A204.1 (cell line): Measurements from ENCODE around the gene WDFY3.
A peak's percentile ranks its signal among the peaks of the same experiment; 100 is the strongest.

Experiments used
- FAIRE-seq: peaks from 2 replicates; lab custom pipeline; 2012; peaks lifted over from hg19 to GRCh38; lab: Jason Lieb, UNC

Gene WDFY3

GRCh38 chr4:84966382-84967242, at the start of gene WDFY3:
WDFY3 (minus strand) TSS chr4:84966690; CDS start chr4:84860591, 106,099 bp downstream.
- FAIRE-seq = no peak

- FAIRE-seq = no peak
Observed at GRCh38 chr4:85005865-85006377, 39.4 kb upstream of the WDFY3 start.

DNA sequence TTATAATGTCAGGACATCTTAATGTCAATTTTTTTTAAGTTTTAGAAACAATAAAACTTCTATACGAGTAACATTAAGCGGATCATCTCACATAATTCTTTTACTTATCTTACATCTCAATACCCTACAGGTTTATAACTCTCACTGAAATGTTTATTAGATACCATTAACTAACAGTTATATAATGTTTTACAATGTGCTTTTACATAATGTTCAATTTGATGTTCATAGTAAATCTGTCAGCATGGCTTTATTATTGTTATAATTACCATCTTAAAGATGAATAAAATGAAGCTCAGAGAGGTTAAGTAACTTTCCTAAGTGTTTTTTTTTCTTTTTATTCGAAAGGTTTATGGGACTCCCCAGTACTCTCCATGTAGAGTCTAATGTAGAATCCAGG, 33.9 kb upstream of the WDFY3 start:
- no peak for FAIRE-seq

DNA sequence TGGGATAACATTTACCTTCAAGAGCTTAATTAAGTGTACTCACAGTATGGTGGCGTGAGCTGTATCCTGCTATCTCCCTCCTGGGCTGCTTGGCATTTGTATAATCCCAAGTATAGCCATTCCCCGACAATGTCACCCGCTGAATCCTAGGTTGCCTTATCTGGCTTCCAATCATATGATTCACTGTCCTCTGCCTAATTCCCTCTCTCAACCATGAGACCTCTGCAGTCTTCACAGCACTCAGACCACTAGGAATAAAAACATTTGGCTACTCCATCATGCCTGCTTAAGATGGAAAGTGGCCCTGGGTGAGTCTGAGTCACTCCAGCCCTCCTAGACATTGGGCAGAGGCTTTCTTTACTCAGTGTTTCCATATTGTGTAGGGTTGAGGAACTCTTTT, 28.9 kb upstream of the WDFY3 start:
- FAIRE-seq = no peak

DNA sequence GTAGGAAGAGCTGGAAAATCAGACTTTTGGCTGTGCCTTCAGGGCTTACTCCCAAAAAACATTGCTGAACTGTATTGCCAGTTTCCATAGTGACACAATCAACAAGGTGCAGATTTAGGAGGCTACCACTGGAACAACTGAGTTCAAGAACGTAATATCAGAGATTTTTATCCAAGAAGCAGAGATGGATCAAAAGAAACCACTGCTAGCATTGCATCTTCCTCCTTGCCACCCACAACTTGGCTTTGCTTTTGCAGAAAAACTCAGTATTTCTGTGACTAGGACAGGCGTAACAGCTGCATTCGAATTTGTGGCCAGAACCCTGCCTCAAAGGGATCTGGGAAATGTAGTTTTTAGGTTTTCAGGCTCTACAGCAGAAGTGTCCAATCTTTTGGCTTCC, 27.8 kb upstream of the WDFY3 start:
- FAIRE-seq = no peak

DNA sequence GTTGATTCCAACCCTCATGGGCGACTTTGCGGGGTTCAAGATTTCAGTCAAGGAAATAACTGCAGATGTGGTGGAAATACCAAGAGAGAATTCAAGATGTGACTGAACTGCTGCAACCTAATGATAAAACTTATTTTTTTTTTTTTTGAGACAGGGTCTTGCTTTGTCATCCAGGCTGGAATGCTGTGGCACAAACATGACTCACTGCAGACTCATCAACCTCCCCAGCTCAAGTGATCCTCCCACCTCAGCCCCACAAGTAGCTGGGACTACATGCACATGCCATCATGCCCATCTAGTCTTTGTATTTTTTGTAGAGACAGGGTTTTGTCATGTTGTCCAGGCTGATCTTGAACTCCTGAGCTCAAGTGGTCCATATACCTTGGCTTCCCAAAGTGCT, 19.5 kb upstream of the WDFY3 start:
- FAIRE-seq = no peak

- FAIRE-seq = no peak
Observed at GRCh38 chr4:84977396-84977795, 10.9 kb upstream of the WDFY3 start.

DNA sequence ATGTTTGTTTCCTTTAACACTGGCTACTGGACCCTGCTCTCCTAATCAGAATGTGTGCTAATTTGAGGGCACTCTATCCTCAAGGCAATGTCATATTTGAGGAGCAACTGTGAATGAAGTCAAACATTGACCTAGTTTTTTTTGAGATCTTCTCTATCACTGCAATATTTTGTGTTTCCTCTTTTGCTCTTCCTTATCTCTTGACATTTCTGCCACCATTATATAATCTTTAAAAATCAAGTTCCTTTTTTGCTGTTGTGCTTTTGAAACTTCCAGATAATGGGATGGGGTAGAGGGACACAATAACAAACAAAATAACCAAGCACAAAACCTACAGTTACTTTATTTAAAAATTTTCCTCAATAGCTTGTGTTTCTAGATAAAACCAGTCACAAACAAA, 7.4 kb upstream of the WDFY3 start:
- FAIRE-seq = no peak

- FAIRE-seq = peak; percentile 99
Observed at GRCh38 chr4:84971319-84971932, 4.9 kb upstream of the WDFY3 start.

- FAIRE-seq = no peak
Observed at GRCh38 chr4:84968925-84969324, 2.4 kb upstream of the WDFY3 start.

- FAIRE-seq = no peak
Observed at GRCh38 chr4:84967243-84967690, 777 bp upstream of the WDFY3 start.

DNA sequence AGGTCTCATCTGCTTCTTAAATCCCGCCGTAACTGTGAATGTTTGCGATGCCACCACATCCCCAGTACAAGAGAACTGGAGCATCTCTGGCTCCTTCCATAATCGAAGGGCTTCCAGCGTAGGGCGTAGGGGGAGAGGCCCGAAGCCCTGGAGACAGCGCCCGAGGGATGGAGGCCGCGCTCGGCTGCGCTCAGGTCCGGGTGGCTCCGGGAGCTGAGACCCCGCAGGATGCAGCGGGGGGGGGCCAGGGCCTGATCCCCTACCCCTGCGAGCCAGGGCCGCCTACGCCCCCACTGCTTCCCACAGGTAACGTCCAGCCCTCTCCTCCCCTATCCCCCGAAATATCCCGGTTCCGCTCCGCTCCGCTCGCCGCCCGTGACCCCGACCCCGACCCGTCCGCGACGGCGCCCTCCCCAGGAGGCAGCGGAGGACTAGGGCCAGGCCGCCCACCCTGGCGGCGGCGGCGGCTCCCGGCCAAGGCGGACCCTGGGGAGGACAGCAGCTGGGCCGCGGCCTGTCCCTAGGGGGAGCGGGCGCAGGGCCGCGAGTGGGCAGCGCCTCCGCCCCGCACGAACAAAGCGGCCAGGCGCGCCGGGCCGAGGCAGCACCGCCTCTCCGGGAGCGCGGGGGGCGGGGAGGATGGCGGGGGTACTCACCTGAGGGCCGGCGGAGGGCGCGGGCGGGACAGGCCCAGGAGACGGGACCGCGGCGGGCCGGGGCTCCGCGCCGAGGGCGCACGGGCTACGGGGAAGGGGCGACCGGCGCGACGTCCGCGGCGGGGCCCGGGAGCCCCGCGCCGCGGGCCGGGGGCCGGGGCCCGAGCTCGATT, 723 bp downstream of the WDFY3 start:
- no peak for FAIRE-seq

DNA sequence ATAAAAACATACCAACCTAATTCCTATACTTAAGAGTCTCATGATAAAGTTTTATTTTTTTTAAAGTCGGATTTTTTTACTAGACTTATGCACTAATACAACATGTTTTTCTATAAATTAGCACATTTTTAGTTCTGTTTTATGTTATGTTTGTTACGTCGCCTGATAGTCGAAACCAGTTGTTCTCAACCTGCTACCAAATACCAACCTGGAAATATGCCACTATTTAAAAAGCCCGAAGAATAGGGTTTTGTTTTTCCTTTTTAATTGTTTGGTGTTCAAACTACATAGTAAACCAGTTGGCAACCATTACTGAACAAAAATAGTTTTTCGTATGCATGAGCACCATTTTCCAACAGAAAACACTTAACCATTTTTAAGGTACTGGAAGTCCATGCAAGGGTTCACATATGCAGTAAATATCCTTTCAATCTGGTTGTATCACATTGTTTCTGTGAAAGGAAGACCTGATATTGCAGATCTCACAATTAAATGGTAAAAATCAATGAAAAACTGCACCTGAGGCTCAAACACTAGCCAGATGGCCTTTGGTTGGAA, 1.4 kb downstream of the WDFY3 start:
- no peak for FAIRE-seq

DNA sequence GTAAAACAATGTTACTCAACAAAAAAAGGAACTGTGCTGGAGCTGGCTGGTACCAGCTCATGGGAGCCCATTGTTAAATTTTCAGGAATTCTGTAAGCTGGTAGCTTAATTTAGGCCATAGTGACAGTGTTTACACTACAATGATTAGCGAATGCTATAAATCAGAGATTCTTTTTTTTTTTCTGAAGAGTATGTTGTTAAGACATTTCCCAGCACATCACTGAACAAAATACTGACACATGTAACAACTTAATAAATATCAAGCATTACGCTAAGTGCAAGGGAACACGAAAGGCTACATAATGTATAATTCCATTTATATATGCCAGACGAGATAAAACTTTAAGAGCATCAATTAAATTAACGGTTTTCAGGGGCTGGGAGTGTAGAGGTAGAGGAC, 4.4 kb downstream of the WDFY3 start:
- no peak for FAIRE-seq

- no peak for FAIRE-seq
Observed at GRCh38 chr4:84958434-84958833, 8.1 kb downstream of the WDFY3 start.

- FAIRE-seq = no peak
Observed at GRCh38 chr4:84957514-84958420, 8.7 kb downstream of the WDFY3 start.

GRCh38 chr4:84956014-84956413, 10.5 kb downstream of the WDFY3 start:
- FAIRE-seq = no peak

GRCh38 chr4:84954982-84955567, 11.4 kb downstream of the WDFY3 start:
- FAIRE-seq = no peak

GRCh38 chr4:84952776-84953175, 13.7 kb downstream of the WDFY3 start:
- FAIRE-seq = no peak

DNA sequence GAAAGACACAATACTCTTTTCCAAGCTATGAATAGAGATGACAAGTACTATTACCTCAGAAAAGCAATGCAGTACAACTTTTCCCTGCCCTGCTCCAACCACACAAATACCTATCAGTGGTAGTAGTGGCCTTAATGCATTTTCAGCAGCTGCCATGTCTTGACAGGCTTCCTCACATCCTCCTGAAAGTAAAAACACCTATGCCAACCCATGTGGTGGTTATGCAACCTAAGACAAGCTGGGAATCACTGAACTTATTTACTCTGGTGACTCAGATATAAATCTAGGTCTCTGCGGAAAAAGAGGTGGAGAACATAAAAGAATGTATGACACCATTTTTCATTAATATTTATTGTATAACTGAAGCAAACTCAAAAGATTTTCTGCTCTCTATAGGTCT, 14.5 kb downstream of the WDFY3 start:
- FAIRE-seq = no peak

DNA sequence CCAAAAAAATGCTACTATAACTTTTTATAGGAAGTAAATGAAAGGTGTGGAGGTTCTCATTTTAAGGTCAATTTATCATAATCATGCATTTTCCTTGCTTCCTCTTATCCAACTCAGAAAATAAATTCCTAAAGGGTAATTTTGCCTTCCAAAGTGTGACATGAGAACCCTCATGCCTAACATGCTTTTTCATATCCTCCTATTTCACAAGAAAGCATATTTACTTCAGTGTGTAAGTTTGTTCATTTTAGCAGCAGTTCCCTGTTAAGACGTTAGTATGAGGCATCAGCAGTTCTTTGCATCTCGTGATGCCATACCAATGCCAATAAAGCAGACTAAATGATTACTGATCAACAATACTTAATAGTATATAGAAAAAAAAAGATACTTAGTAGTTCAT, 18.4 kb downstream of the WDFY3 start:
- no peak for FAIRE-seq
